ENCODE measurements around the gene MAP4K2.

- no peak for TF ChIP-seq SMC3 (IDR thresholded peaks at IDR 0.05; ENCODE audit: low read depth, low read length)
- TF ChIP-seq, protein P1, sequence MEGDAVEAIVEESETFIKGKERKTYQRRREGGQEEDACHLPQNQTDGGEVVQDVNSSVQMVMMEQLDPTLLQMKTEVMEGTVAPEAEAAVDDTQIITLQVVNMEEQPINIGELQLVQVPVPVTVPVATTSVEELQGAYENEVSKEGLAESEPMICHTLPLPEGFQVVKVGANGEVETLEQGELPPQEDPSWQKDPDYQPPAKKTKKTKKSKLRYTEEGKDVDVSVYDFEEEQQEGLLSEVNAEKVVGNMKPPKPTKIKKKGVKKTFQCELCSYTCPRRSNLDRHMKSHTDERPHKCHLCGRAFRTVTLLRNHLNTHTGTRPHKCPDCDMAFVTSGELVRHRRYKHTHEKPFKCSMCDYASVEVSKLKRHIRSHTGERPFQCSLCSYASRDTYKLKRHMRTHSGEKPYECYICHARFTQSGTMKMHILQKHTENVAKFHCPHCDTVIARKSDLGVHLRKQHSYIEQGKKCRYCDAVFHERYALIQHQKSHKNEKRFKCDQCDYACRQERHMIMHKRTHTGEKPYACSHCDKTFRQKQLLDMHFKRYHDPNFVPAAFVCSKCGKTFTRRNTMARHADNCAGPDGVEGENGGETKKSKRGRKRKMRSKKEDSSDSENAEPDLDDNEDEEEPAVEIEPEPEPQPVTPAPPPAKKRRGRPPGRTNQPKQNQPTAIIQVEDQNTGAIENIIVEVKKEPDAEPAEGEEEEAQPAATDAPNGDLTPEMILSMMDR (conservative IDR thresholded peaks at IDR 0.05; ENCODE audit: low read depth, low read length): no peak
- no peak for TF ChIP-seq MXI1 (IDR thresholded peaks at IDR 0.05; ENCODE audit: borderline replicate concordance, low read depth, low read length)
- TF ChIP-seq FOS (IDR thresholded peaks at IDR 0.05; ENCODE audit: low read depth, low read length): no peak
- no peak for TF ChIP-seq CHD1 (IDR thresholded peaks at IDR 0.05; ENCODE audit: low read depth, low read length)
- no peak for TF ChIP-seq POLR2A (IDR thresholded peaks at IDR 0.05; ENCODE audit: low read depth, low read length)
- no peak for TF ChIP-seq RAD21 (IDR thresholded peaks at IDR 0.05; ENCODE audit: low read length)
- no peak for TF ChIP-seq RFX5 (IDR thresholded peaks at IDR 0.05; ENCODE audit: low read depth, low read length)
- TF ChIP-seq USF2 (IDR thresholded peaks at IDR 0.05; ENCODE audit: low read depth, low read length): no peak
- no peak for TF ChIP-seq CEBPB (IDR thresholded peaks at IDR 0.05; ENCODE audit: low read depth, low read length)
- no peak for TF ChIP-seq MAZ (IDR thresholded peaks at IDR 0.05; ENCODE audit: borderline replicate concordance, low read depth, low read length)
- TF ChIP-seq, protein P2, sequence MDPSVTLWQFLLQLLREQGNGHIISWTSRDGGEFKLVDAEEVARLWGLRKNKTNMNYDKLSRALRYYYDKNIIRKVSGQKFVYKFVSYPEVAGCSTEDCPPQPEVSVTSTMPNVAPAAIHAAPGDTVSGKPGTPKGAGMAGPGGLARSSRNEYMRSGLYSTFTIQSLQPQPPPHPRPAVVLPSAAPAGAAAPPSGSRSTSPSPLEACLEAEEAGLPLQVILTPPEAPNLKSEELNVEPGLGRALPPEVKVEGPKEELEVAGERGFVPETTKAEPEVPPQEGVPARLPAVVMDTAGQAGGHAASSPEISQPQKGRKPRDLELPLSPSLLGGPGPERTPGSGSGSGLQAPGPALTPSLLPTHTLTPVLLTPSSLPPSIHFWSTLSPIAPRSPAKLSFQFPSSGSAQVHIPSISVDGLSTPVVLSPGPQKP (IDR thresholded peaks at IDR 0.05; ENCODE audit: borderline replicate concordance, low read depth, low read length): no peak
- no peak for TF ChIP-seq NFE2L2 (IDR thresholded peaks at IDR 0.05; ENCODE audit: low read depth, low read length)
Measured at GRCh38 chr11:64792482-64792881, 10.5 kb downstream of the MAP4K2 start.

All from IMR-90 (cell line).